Spleen (tissue), 11 donors: ENCODE results near the gene RYR3. TPM values are rescaled to one million over a fixed set of nuclear protein-coding genes. Genes with fewer than 3 reads are reported as not detected.

ENCODE experiments used
- DNase-seq: peaks from one replicate; pipeline ENCODE4 v3.0.0-alpha.2; 2020
- H3K27ac ChIP-seq, 8 donors: fragments of 200-600 bp; sonication (generic) in 7 of 8; 1 replicate in 4 of 8; 2 replicates in 4 of 8; pipeline versions ENCODE4 v1.5.0 to v1.8.0; 2016 to 2021; ENCODE audit warnings: inconsistent platforms in 4 of 8, mild to moderate bottlenecking in 4 of 8, moderate library complexity in 1 of 8
- H3K27me3 ChIP-seq, 7 donors: fragments of 200-600 bp; sonication (generic) in 6 of 7; replicated peaks in 1 of 7; 1 replicate in 4 of 7; 2 replicates in 3 of 7; pipeline versions ENCODE4 v1.5.0 to v1.8.0; 2016 to 2021; ENCODE audit warnings: inconsistent platforms in 3 of 7, mild to moderate bottlenecking in 1 of 7
- H3K36me3 ChIP-seq, 6 donors: fragments of 200-600 bp; sonication (generic) in 5 of 6; 1 replicate in 4 of 6; 2 replicates in 2 of 6; pipeline versions ENCODE4 v1.5.0 to v1.8.0; 2016 to 2021; ENCODE audit warnings: inconsistent platforms in 2 of 6
- H3K4me1 ChIP-seq, 6 donors: fragments of 200-600 bp; sonication (generic) in 5 of 6; 1 replicate in 3 of 6; 2 replicates in 3 of 6; pipeline versions ENCODE4 v1.5.0 to v1.8.0; 2016 to 2021; ENCODE audit warnings: inconsistent platforms in 3 of 6
- H3K4me3 ChIP-seq, 8 donors: fragments of 200-600 bp; sonication (generic) in 7 of 8; 1 replicate in 4 of 8; 2 replicates in 4 of 8; pipeline versions ENCODE4 v1.5.0 to v1.8.0; 2016 to 2021; ENCODE audit warnings: inconsistent platforms in 4 of 8, mild to moderate bottlenecking in 4 of 8, moderate library complexity in 2 of 8
- H3K9me3 ChIP-seq, 8 donors: fragments of 200-600 bp; sonication (generic) in 7 of 8; 1 replicate in 4 of 8; 2 replicates in 4 of 8; pipeline versions ENCODE4 v1.5.0 to v1.8.0; 2016 to 2021; ENCODE audit warnings: inconsistent platforms in 4 of 8
- CTCF ChIP-seq, 11 experiments: fragments of 200-600 bp in 7 of 11; fragments of 450-650 bp in 4 of 11; sonication (generic) in 4 of 11; IDR thresholded peaks in 8 of 11; conservative IDR thresholded peaks in 3 of 11; 1 replicate in 7 of 11; 2 replicates in 4 of 11; pipeline versions ENCODE4 v1.4.0 to v1.8.0; 2016 to 2021; ENCODE audit warnings: antibody characterized with exemption in 11 of 11, inconsistent platforms in 4 of 11, mild to moderate bottlenecking in 1 of 11
- POLR2A ChIP-seq, 3 donors: fragments of 450-650 bp; IDR thresholded peaks; one replicate each; pipeline ENCODE4 v1.5.1; 2017; ENCODE audit warnings: antibody characterized with exemption in 3 of 3, mild to moderate bottlenecking in 1 of 3
- POLR2AphosphoS5 ChIP-seq, 3 donors: sonication (generic); formaldehyde crosslinking; IDR thresholded peaks; one replicate each; pipeline ENCODE4 v1.5.1; 2017; ENCODE audit warnings: antibody characterized with exemption in 3 of 3
- WGBS, 5 donors: extraction: QIAGEN DNeasy Blood & Tissue Kit in 3 of 5; methylation state at CpG; one replicate each; pipeline versions ENCODE4 v1.1.5 to v1.1.7; 2013 to 2018; 5-methylcytosine and 5-hydroxymethylcytosine counted together
- intact Hi-C: fragments of 100-400 bp; cut with DNase I; formaldehyde crosslinking; loops from one replicate; pipeline ENCODE4 v1.15.0; 2023; ENCODE audit warnings: low total_unique reads
- polyA plus RNA-seq, 3 donors: library from polyadenylated mRNA; stranded (reverse); fragments of 200-250 nt; gene quantifications; one replicate each; pipeline ENCODE4 v1.2.1, GENCODE V29; 2013
- total RNA-seq, 7 donors: library from RNA; depleted of rRNA in 3 of 7; stranded (reverse); fragments of >200 nt in 3 of 7; fragmentation: NEBNext Ultra II Directional in 4 of 7; extraction: Animal tissue kit (Norgen Biotek cat#: 25700) in 4 of 7; gene quantifications; one replicate each; pipeline versions ENCODE4 v1.1.0 to v1.2.1, GENCODE V29; 2016 to 2021
- donor health status: healthy with polysubstance abuse.
- donor health status: DM: no; HTN: no; CAD: no; lungs with moderate emphysema.
- donor health status: DM: no; HTN: no; CAD: no.
- donor health status: Bipolar disorder and iron deficiency.
- donor health status: healthy.
- donor health status: DM: no; HTN: no; CAD: no.
- donor health status: DM: yes; HTN: yes; CAD: no.

The RYR3 gene
- total and polyA plus RNA-seq, 10 donors = 0.11 to 5.9 (median 1.3) TPM

- Histone ChIP-seq H3K36me3 (no peaks in the 10 kb centered on the region), H3K4me1 (no peaks in the 10 kb centered on the region), H3K27me3 (no peaks in the 10 kb centered on the region), H3K4me3 (no peak overlapping the region), H3K27ac (no peak overlapping the region), H3K9me3 (no peaks in the 10 kb centered on the region)
- TF ChIP-seq CTCF (IDR thresholded peaks at IDR 0.05 in 8 of 11, conservative IDR thresholded peaks at IDR 0.05 in 3 of 11) (no peak), POLR2AphosphoS5 (IDR thresholded peaks at IDR 0.05) (no peak), POLR2A (IDR thresholded peaks at IDR 0.05) (no peak)
- WGBS, 5 donors = 71 to 82% (median 78%) methylated on average over 10 of the region's 10 CpGs
- intact Hi-C loops = no loop called here
- DNase-seq = no peak
These were observed 229.2 kb downstream of the RYR3 start for GRCh38 chr15:33539825-33540573.

- 70 to 91% (median 79%) methylated on average over 3 of the region's 3 CpGs for WGBS, 5 donors
- no peaks in the 10 kb centered on the region for H3K27me3 ChIP-seq
- H3K27ac ChIP-seq = no peak overlapping the region
- DNase-seq = no peak
- intact Hi-C loops = no loop called here
- no peak overlapping the region for H3K4me3 ChIP-seq
- no peaks in the 10 kb centered on the region for H3K9me3 ChIP-seq
- H3K36me3 ChIP-seq = no peaks in the 10 kb centered on the region
- no peaks in the 10 kb centered on the region for H3K4me1 ChIP-seq
- no peak for TF ChIP-seq CTCF (IDR thresholded peaks at IDR 0.05 in 8 of 11, conservative IDR thresholded peaks at IDR 0.05 in 3 of 11)
These were observed 233.2 kb downstream of the RYR3 start for GRCh38 chr15:33543957-33544356.

GRCh38 chr15:33545866-33546265 lies 235.1 kb downstream of the RYR3 start:
- H3K27ac ChIP-seq = no peak overlapping the region
- WGBS, 5 donors = 85 to 95% (median 93%) methylated on average over 3 of the region's 3 CpGs
- no peak overlapping the region for H3K4me3 ChIP-seq
- peaks cover 0 to 3% (median 0%) of the 10 kb centered on the region in 8 donors for H3K9me3 ChIP-seq
- no peak for TF ChIP-seq POLR2AphosphoS5 (IDR thresholded peaks at IDR 0.05)
- no peak for TF ChIP-seq POLR2A (IDR thresholded peaks at IDR 0.05)
- no peak for TF ChIP-seq CTCF (IDR thresholded peaks at IDR 0.05 in 8 of 11, conservative IDR thresholded peaks at IDR 0.05 in 3 of 11)
- no peaks in the 10 kb centered on the region for H3K36me3 ChIP-seq
- no peaks in the 10 kb centered on the region for H3K4me1 ChIP-seq
- H3K27me3 ChIP-seq = no peaks in the 10 kb centered on the region
- DNase-seq = no peak
- intact Hi-C loops = no loop called here

- intact Hi-C loops = no loop called here
- Histone ChIP-seq H3K36me3 (no peaks in the 10 kb centered on the region), H3K4me1 (no peaks in the 10 kb centered on the region), H3K4me3 (no peak overlapping the region), H3K9me3 (peaks cover 0 to 3% (median 0%) of the 10 kb centered on the region in 8 donors), H3K27me3 (no peaks in the 10 kb centered on the region), H3K27ac (no peak overlapping the region)
- DNase-seq = no peak
- TF ChIP-seq POLR2AphosphoS5 (IDR thresholded peaks at IDR 0.05) (no peak), POLR2A (IDR thresholded peaks at IDR 0.05) (no peak), CTCF (IDR thresholded peaks at IDR 0.05 in 8 of 11, conservative IDR thresholded peaks at IDR 0.05 in 3 of 11) (no peak)
- 30 to 48% (median 38%) methylated on average over 5 of the region's 5 CpGs for WGBS, 5 donors
These were observed 237.1 kb downstream of the RYR3 start for GRCh38 chr15:33547876-33548275.
